OCI-M1 (cell line): ENCODE measurements around the gene ZFAND6.
A peak's percentile ranks its signal among the peaks of the same experiment; 100 is the strongest.

Experiments
- DNase-seq: peaks from one replicate; lab custom pipeline; 2025; lab: John Stamatoyannopoulos, UW

ZFAND6 gene

DNA sequence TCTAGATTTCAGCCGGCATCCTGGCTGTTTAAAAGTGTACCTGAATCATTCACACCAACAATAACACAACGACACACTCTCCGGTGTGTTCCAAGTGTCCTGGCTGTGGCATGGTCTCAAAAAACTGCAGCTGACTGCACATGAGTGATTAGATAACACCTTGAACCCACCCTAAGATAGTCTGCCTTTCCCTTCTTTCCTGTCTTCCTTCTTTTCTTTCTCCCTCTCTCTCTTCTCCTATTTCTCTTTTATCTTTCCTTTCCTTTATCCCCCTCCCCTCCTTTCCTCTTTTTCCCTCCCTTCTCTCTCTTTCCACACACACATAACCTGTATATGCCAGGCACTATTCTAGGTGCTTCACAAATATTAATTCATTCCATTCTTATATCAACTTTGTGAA is 92.1 kb downstream of the ZFAND6 start:
- peak; percentile 27 for DNase-seq

- peak; percentile 93 for DNase-seq
Observed at GRCh38 chr15:80152180-80152895, 92.9 kb downstream of the ZFAND6 start.

DNA sequence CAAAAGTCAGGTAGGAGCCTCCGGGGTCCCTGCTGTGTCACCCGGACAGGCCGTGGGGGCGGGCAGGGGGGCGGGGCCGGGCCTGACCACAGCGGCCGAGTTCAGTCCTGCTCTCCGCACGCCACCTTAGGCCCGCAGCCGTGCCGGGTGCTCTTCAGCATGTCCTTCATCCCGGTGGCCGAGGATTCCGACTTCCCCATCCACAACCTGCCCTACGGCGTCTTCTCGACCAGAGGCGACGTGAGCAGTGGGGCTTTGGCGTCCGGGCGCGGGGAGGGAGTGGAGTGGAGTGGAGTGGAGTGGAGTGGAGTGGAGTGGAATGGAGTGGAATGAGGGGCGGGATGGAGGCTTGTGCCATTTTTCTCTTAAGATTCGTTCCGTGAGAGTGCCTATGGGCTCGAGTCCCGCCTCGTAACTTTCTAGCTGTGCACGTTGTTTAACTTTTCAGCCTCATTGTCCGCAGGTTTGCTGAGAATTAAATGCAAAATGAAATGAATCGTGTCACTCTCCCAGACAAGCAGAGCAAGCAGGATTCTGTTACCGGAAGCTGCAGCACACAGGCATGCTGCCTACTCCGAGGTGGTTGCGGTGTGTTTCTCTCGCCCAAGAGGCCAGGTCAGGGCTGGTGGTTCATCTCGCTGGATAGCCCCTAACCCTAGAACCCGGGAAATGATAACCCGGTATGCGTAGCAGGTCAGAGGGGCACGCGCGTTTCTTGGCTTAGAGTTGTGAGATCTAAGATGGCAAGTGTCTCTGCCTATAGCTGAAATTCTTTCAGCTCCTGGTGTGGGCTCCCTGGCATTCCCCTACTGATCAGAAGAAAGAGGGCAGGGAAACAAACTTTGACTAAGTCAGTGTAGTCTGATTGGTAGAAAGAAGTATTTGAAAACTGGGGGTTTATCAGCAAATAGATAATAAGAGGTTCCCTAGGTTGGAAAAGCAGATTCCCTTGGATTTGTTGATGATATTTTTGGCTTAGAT is 93.7 kb downstream of the ZFAND6 start, which contains the start of gene FAH:
Gene FAH, plus strand, starts transcription at position 104 of the 981 bp plus-strand sequence. Its CDS starts 56 bp downstream, at position 160.
- DNase-seq = peak; percentile 92

DNA sequence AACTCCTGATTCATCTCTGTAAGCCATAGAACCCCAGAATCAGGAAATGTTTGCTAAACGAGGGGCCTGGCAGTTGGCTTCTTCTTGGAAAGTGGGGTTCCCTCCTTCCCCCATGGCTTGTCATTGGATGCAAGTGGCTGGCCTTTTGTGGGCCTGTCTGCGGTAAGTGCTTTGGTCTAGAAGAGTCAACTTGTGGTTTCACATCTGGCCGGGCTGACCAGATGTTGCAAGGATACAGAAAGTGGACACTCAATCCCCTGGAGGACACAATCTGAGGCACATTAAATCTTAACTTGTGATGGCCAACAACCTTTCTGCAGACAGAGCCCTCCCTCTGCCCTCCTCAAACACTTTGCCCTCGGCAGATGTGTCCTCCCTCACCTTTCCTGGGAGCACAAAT is 94.4 kb downstream of the ZFAND6 start:
- peak; percentile 80 for DNase-seq

DNA sequence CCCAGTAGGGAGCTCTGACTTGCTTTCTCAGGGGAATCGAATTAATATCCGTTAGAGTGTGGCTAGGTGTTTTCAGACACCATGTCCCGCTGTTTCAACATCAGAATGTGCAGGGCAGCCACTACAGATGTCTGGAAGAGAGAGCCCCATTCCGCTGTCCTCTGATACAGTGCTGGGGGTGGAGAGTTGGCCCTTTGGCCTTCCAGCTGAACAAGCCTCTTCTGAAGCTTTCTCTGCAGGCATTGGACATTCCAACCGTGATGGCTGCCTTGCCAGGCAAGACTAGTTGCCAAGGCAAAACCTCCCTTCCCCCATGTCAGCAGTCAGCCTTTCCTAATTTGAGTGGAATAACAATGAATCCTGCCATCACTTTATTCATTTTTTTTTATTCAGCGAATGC is 94.9 kb downstream of the ZFAND6 start:
- DNase-seq = peak; percentile 45

GRCh38 chr15:80155001-80155377 is 95.5 kb downstream of the ZFAND6 start:
- no peak for DNase-seq

- DNase-seq = peak; percentile 97
Observed at GRCh38 chr15:80155378-80156175, 96.1 kb downstream of the ZFAND6 start.

DNA sequence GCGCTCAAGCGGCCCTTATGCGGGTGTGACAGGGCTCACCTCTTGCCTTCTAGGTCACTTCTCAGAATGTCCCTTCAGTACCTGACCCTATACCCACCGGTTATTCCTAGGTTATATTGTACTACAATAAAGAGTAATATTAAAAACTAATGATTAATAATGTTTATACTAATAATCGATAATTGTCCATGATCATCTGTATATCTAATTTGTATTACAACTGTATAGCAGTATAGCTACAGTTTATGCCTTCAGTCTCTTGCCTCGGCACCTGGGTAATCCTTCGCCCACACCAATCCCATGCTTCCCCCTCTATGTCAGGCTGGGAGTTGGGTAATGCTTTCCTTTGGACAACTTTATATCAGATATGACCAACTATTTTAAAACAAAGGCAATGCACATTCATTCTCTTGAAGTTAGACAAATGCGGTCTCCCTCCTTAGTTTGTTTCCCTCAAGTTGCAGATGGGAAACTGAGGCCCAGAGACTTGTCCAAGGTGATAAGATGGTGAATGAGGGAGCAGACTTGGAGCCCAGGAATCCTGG is 96.8 kb downstream of the ZFAND6 start:
- DNase-seq = no peak

DNA sequence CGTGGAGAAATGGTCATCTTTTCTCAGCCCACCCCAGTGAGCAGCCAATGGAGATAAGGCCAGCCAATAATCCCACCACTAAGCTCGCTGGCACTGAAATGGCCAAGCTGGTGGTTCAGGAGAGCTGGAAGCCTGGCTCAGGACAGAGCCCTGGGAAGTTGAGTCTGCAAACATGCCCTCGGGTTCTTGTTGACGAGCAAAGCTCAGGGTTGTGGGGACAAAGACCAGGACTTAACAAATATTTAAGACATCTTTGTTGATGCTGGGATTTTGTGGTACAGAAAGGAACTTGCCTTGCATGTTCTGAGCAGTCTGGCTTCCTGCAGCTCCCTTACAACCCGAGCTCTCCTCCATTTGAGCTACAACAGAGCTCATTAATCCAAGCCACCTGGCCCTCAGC is 97.7 kb downstream of the ZFAND6 start:
- no peak for DNase-seq

GRCh38 chr15:80159301-80159700 is 99.8 kb downstream of the ZFAND6 start:
- DNase-seq = no peak

DNA sequence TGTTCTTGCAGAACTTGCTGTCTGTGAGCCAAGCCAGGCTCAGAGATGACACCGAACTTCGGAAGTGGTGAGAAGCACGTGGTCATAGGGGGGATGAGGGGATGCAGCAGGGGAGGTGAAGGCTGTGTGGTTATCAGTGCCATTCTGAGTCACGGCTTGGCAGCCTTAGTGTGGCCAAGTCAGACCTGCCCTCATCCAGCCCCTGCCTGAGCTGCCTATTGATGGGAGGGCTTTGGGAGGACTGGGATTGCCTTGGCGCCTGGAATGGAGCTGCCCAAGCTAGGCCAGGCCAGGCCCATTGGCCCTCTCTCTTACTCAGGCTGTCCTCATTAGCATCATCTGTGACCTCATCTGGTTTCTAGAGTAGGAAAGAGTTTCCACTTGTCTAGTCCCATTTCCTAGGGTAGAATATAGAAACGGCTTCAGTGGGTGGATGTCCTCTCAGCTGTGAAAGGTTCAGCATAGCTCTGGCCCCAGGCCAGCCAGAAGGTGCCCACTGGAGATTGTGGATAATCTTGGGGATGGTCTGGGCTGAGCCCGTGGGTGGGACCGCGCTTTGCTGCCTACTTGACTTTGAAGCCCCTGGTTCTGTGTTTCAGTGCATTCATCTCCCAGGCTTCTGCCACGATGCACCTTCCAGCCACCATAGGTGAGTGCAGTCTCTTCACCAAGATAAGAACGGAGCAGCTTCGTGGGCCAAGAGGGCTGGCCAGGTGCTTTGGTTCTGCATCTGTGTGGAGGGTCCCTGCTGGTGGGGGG is 100.5 kb downstream of the ZFAND6 start:
- DNase-seq = no peak

DNA sequence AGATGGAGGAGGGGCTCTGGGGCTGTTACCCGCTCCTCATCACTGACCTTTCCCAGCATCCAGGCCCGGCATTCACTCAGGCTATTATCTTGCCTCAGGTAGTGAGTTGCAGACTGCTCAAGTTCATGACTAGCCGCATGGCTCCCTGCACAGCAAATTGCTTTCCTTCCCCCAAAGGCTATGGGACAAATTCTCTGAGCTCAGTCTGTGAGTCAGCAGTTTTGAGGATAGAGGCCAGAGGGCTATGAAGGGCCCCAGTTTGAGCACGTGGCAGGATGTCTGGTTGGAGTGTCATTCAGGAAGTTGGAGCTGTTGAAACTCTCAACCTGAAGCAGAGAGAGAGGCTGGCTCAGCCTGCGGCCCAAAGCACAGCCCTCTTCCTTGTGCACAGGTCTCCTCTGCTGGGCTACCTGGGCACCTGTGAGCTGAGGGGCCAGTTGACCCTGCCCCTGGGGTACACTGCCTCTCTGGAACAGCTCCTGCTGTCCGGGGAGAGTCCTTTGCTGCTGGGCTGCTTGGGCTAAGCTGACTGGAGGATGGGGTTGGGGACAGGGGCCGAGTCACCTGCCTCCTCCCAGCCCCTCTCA is 101.2 kb downstream of the ZFAND6 start:
- peak; percentile 95 for DNase-seq

- DNase-seq = no peak
Observed at GRCh38 chr15:80161468-80162016, 102.1 kb downstream of the ZFAND6 start.

DNA sequence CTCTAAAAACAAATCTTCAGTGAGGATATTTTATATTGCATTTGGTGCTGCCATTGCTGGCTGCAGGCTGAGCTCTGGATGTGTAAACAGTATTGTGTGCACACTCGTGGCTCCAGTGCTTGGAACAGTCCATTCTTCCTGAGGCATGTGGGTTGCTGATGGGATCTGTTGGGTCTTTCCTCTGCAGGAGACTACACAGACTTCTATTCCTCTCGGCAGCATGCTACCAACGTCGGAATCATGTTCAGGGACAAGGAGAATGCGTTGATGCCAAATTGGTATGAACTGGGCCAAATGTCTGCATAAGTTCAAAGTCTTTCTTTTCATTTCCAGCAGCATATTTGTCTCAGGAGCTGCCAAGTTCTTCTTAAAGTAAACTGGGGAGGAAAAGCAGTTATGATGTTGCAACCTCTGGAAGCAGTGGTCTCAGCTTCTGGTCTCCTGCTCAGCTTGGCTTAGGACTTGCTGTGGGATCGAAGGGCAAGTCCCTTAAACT is 102.6 kb downstream of the ZFAND6 start:
- DNase-seq = no peak

GRCh38 chr15:80163217-80163616 is 103.7 kb downstream of the ZFAND6 start:
- no peak for DNase-seq

DNA sequence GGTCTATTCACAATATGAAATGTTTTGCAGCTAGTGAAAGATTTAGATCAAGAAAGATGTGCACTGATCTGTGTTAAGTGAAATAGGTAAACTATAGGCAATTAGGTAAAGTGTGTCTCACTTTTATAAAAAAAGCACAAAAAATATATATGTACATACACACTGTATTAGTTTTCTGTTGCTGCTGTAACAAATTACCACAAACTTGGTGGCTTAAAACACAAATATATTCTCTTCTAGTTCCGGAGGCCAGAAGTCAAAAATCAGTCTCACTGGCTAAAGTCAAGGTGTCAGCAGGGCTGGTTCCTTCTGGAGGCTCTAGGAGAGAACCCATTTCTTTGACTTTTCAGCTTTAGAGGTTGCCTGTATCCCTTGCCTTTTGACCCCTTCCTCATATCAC is 104.4 kb downstream of the ZFAND6 start:
- peak; percentile 3 for DNase-seq

DNA sequence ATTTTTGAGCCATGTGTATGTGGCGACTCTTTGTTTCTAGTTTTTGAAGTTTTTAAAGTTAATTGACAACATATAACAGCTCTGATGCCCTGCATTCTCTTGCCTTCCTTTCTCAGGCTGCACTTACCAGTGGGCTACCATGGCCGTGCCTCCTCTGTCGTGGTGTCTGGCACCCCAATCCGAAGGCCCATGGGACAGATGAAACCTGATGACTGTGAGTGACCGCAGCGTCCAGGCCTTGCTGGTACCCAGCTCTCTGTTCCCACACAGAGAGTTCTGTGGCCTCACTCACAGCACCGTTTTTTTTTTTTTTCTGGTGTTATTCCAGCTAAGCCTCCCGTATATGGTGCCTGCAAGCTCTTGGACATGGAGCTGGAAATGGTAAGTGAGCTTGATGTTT is 108.5 kb downstream of the ZFAND6 start:
- no peak for DNase-seq

- no peak for DNase-seq
Observed at GRCh38 chr15:80168421-80168820, 108.9 kb downstream of the ZFAND6 start.

DNA sequence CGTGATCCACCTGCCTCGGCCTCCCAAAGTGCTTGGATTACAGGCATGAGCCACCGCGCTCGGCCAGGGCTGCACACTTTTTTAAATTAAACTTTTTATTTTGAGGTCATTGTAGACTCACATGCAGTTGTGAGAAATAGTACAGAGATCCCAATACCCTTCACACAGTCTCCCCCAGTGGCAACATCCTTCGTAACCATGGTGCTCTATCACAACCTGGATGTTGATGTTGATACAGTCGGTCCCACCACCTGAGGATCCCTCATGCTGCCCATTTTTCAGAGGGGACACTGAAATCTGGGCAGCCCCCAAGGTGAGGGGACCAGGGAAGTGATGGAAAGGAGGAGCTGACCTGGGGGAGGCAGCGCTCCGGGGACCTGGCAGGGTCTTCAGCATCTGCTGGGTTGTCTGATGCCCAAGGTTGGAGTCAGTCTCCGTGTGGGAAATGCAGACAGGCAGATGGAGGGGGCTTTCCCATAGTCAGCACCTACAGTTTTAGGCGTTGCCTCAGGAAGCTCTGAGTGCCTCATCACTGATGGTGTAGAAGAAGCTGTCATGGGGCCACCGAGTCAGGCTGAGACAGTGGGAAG is 110.4 kb downstream of the ZFAND6 start:
- DNase-seq = no peak

DNA sequence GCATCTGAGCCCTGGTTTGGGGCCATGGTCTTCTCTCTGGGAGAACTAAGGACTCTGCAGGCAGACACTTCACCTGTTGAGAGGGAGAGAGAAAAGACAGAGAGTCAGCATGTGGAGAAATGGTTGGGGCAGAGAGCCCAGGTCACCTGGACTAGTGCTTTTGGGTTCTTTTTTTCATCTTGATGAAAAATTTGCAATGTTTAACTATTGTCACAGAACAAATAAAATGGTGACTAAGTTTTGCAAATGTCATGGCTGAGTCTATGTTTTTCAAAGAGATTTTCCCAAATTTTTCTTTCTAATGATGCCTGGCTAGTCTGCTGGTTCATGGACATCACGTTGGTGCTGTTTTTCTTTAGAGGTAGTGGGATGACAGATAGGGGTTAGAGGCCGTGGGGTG is 111.1 kb downstream of the ZFAND6 start:
- DNase-seq = no peak
